Immature natural killer cell (primary cell): ENCODE results near the gene NRGN. TPM values are rescaled to one million over a fixed set of nuclear protein-coding genes. Genes with fewer than 3 reads are reported as not detected.
"Not testable (repeated sequence)": the region's sequence is repeated elsewhere in the genome, so short reads cannot be mapped to it uniquely, and the experiment has no call there.

ENCODE experiments used
- DNase-seq, 3 donors: peaks; one replicate each; pipeline ENCODE4 v3.0.0; 2022; ENCODE audit warnings: mixed read lengths in 1 of 3
- H3K27ac Mint-ChIP-seq, 6 donors: one replicate each; pipeline ENCODE4 v1.8.0; 2020; ENCODE audit warnings: mixed read lengths in 6 of 6, mild to moderate bottlenecking in 5 of 6, inconsistent platforms in 4 of 6, moderate library complexity in 3 of 6
- H3K27me3 Mint-ChIP-seq, 3 donors: one replicate each; pipeline ENCODE4 v1.8.0; 2020 to 2021; ENCODE audit warnings: low read depth in 3 of 3, mild to moderate bottlenecking in 3 of 3, mixed read lengths in 3 of 3, moderate library complexity in 3 of 3, inconsistent platforms in 1 of 3
- H3K36me3 Mint-ChIP-seq, 3 donors: one replicate each; pipeline ENCODE4 v1.8.0; 2020; ENCODE audit warnings: mixed read lengths in 3 of 3, inconsistent platforms in 2 of 3, mild to moderate bottlenecking in 2 of 3
- H3K4me1 Mint-ChIP-seq, 2 donors: one replicate each; pipeline ENCODE4 v1.8.0; 2020; ENCODE audit warnings: inconsistent platforms in 2 of 2, mild to moderate bottlenecking in 2 of 2, mixed read lengths in 2 of 2, moderate library complexity in 1 of 2
- H3K4me3 Mint-ChIP-seq, 5 donors: one replicate each; pipeline ENCODE4 v1.8.0; 2020; ENCODE audit warnings: mild to moderate bottlenecking in 5 of 5, mixed read lengths in 5 of 5, inconsistent platforms in 3 of 5, moderate library complexity in 3 of 5
- H3K9me3 Mint-ChIP-seq, 6 donors: one replicate each; pipeline ENCODE4 v1.8.0; 2020; ENCODE audit warnings: mild to moderate bottlenecking in 6 of 6, mixed read lengths in 6 of 6, inconsistent platforms in 4 of 6, moderate library complexity in 3 of 6
- polyA plus RNA-seq, 3 donors: library from polyadenylated mRNA; unstranded; fragments of 300-500 nt; fragmentation: Illumina TruSeq; gene quantifications; one replicate each; pipeline ENCODE4 v1.2.3, GENCODE V29; 2021

NRGN gene
- polyA plus RNA-seq, 3 donors from 2014 or later = 0.82 to 11.6 (median 3.0) TPM

DNA sequence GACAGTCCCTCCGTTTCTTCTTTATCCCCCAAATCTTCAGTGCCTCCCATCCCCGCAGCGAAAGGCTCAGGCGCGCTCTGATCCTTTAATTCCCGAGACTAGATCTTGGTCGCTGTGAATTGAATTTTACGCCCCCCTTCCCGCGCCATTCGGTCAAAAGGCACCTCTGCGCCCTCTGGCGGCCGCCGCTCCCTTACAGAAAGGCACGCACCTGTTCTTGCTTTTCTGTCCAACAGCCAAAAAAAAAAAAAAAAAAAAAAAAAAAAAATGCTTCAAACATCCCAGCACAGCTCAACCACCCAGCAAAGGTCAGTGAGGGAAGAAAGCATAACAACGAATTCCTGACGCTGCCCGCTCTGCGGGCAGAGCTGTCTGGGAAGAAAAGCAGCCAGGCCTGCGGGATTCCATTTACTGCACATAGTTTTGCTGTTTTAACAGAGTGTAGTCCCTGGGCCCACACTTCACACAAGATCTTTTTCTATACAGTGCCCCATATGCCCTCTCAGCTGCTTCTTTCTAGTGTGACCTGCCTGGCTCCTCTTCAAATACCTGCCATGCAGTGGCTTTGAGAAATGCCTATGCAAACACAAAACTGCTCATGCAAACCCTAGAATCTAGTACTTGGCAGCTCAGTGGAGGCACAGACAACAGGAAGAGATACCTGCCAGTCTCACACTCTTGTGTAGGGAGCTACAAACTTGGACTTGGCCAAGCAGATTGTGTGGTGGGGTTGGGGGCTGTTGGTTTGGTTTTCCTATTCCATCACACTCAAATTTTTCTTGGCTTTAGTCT is 23.6 kb downstream of the NRGN start:
- Mint-ChIP-seq H3K4me1 (peaks cover 25 to 26% of the 10 kb centered on the region in 2 donors), H3K36me3 (peaks cover 10 to 16% (median 13%) of the 10 kb centered on the region in 3 donors), H3K27me3 (peaks cover 12 to 23% (median 20%) of the 10 kb centered on the region in 3 donors), H3K4me3 (peak overlapping the region; percentile 89 to 97 (median 95)), H3K9me3 (no peaks in the 10 kb centered on the region), H3K27ac (peak overlapping the region in 3 of 6 donors; percentile 40 to 78 (median 59))
- peak; percentile 65 to 75 (median 69) for DNase-seq

DNA sequence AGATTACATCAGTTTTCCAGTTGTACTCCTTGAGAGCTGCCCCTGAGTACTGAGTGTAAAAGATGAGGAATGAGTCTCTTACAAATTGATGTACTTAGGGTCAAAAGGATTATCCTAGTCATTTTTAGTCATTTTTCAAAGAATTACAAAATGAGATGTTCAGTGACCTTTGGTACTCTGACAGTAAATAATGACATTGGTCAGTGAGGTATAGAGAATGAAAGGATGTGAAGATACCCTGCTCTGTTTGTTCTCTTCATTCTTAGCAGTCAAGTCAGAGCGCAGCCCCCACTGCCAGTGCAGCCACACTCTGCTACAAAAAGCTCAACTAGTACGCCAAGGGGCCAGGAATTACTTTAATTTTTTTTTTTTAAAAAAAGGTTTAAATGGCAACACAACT is 26.4 kb downstream of the NRGN start:
- H3K9me3 Mint-ChIP-seq = no peaks in the 10 kb centered on the region
- DNase-seq = no peak
- peaks cover 3 to 13% (median 13%) of the 10 kb centered on the region in 3 donors for H3K27me3 Mint-ChIP-seq
- H3K36me3 Mint-ChIP-seq = peaks cover 10 to 23% (median 21%) of the 10 kb centered on the region in 3 donors
- no peak overlapping the region for H3K4me3 Mint-ChIP-seq
- H3K27ac Mint-ChIP-seq = no peak overlapping the region
- H3K4me1 Mint-ChIP-seq = peaks cover 9 to 12% of the 10 kb centered on the region in 2 donors

DNA sequence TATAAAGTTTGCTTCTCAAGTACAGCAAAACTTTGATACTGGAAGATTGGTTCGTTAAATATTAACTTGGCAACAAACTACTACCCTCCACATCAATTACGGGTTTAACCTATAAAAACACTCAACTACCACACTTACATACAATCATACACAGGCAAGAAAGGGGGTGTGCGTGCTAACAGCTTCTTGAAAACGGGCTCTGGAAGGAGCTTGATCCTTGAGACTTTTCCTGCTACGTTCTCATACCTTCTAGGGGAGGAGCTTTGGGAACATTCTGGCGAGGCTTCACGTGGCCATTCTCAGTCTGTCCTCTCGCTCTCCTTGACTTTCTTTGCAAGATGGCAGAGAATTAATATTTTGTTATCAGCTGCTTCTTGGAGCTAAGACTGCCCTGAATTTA is 29.2 kb downstream of the NRGN start:
- Mint-ChIP-seq H3K27ac (no peak overlapping the region), H3K9me3 (no peaks in the 10 kb centered on the region), H3K4me1 (peaks cover 0 to under 1% of the 10 kb centered on the region in 2 donors), H3K36me3 (peaks cover 17 to 36% (median 31%) of the 10 kb centered on the region in 3 donors), H3K4me3 (no peak overlapping the region), H3K27me3 (peaks cover 0 to under 1% (median 0%) of the 10 kb centered on the region in 3 donors)
- no peak for DNase-seq

DNA sequence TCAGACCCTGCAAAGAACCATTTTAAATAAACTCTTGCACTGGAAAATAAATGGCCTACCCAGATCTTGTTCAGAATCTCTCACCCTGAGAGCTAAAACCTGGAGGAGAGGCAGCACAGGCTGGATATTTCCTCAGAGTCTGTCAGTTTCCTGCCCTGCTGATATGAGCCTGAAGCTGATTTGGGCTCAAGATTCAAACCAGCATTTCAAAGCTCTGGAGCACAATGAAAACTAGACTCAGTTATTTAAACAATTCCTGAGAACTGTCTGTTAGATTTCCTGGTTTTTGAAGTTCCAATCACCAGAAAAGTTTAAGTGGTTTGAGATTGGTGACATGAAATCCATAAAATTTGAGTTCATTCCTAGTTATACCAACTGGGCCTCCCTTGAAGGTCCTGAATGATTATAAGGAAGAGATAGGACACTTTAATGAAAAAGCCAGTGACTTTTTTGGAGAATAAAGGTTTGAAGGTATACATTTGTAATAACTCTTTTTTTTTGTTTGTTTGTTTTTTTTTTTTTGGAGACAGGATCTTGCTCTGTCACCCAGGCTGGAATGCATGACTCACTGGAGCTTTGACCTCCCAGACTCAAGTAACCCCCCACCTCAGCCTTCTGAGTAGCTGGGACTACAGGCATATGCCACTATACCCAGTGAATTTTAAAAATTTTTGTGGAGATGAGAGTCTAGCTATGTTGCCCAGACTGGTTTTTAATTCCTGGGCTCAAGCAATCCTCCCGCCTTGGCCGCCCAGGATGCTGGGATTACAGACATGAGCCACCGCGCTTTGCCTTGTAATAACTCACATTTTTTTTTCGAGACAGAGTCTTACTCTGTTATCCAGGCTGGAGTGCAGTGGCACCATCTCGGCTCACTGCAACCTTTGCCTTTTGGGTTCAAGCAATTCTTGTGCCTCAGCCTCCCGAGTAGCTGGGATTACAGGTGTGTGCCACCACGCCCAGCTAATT is 30.3 kb downstream of the NRGN start:
- no peaks in the 10 kb centered on the region for H3K9me3 Mint-ChIP-seq
- no peak overlapping the region for H3K27ac Mint-ChIP-seq

DNA sequence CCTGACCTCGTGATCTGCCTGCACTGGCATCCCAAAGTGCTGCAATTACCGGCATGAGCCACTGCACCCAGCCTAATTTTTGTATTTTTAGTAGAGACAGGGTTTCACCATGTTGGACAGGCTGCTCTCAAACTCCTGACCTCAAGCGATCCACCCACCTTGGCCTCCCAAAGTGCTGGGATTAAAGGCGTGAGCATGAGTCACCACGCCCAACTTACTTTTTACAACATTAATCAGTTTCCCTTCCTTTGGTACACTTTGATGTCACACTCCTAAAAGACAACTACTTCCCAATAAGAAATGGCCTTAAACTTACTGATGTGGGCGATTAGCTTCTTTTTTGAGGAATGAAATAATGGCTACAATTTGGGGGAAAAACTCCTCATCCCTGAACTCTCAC is 31.2 kb downstream of the NRGN start:
- H3K4me3 Mint-ChIP-seq, H3K4me1 Mint-ChIP-seq, H3K27me3 Mint-ChIP-seq, H3K9me3 Mint-ChIP-seq, DNase-seq, H3K27ac Mint-ChIP-seq: not testable (repeated sequence)
- peaks cover 10 to 31% (median 23%) of the 10 kb centered on the region in 3 donors for H3K36me3 Mint-ChIP-seq

More for the DNA sequence above, 30.3 kb downstream of the NRGN start:
- H3K27me3 Mint-ChIP-seq = no peaks in the 10 kb centered on the region
- H3K4me3 Mint-ChIP-seq = no peak overlapping the region
- DNase-seq = no peak
- peaks cover 10 to 34% (median 23%) of the 10 kb centered on the region in 3 donors for H3K36me3 Mint-ChIP-seq
- no peaks in the 10 kb centered on the region for H3K4me1 Mint-ChIP-seq

DNA sequence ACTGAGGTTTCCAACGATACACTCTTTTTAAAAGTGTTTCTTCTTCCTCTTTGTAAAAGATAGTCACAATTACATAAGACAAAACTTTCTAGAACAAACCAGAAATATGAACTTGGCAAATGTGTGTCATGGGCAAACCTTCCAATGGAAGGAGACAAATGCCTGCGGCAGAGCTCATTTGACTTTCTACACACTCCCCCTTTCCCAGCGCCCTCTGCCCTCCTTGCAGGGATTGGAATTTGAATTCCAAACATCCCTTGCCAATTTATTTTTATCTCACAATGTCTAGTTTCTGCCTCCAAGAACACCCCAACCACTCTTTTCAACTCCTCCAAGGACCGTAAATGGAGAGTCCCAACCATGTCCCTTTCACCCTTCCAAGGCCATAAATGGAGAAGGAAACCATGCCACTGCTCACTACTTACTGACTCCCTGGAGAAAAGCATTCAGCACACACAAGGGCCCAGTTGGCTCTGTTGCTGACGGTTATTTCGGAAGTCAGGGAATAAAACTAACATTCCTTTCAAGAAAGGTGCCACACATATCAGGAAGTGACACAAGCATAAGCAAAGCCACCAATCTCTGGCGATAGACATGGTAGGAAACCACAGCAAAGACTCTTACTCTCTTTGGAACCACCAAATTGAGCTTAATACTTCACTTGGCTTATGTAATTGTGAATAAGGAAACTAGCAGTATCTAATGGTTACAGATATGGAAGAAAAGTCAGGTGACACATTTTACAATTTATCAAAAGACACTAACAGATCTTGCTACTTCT is 37.3 kb downstream of the NRGN start:
- peaks cover 10 to 16% of the 10 kb centered on the region in 2 donors for H3K4me1 Mint-ChIP-seq
- H3K4me3 Mint-ChIP-seq = peak overlapping the region in 1 of 5 donors; percentile 9
- H3K9me3 Mint-ChIP-seq = no peaks in the 10 kb centered on the region
- no peaks in the 10 kb centered on the region for H3K27me3 Mint-ChIP-seq
- H3K27ac Mint-ChIP-seq = peak overlapping the region in 2 of 6 donors; percentile 14 to 17
- DNase-seq = no peak
- H3K36me3 Mint-ChIP-seq = peaks cover 12 to 20% (median 14%) of the 10 kb centered on the region in 3 donors

DNA sequence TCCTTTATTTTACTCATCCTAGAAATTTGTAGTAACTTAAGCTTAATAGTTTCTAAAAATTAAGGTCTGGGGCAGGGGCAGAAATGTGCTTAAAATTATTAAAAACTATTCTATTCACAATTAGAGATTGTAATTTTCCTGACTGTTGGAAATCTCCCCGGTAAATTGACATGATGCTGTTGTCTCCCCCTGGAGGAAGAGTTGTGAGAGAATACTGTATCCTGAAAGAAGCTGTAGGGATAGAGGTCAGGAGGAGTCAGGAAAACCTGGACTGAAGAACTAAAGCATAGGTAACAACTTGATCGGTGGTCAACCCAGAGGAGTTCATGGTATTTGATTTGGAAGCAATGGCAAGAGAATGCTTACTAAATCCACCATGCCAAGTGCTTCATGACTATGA is 38.5 kb downstream of the NRGN start:
- Mint-ChIP-seq H3K9me3 (no peaks in the 10 kb centered on the region), H3K36me3 (peaks cover 7 to 15% (median 13%) of the 10 kb centered on the region in 3 donors), H3K27ac (no peak overlapping the region), H3K27me3 (no peaks in the 10 kb centered on the region), H3K4me1 (peaks cover 10 to 16% of the 10 kb centered on the region in 2 donors), H3K4me3 (no peak overlapping the region)
- DNase-seq = no peak

DNA sequence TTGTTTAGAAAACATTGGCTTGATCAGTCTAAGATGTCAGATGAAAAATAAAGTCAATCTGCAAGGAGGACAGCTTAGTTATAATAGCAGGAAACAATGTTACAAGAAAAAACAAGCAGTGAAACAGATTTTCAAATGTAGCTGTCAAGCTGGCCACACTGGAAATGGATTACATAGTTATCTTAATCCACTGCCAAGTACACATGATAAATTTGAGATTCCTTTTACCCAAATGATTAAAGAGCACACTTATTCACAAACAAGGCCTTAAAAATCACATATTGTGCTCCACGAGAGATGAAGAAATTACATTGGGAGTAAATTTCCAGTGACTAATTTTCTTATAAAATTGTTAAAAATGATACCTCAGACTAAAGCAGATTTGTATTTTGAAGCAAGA is 39.8 kb downstream of the NRGN start:
- H3K36me3 Mint-ChIP-seq = peaks cover 7 to 13% (median 12%) of the 10 kb centered on the region in 3 donors
- H3K4me1 Mint-ChIP-seq = peaks cover 10 to 16% of the 10 kb centered on the region in 2 donors
- no peaks in the 10 kb centered on the region for H3K9me3 Mint-ChIP-seq
- H3K27ac Mint-ChIP-seq = no peak overlapping the region
- H3K4me3 Mint-ChIP-seq = no peak overlapping the region
- DNase-seq = no peak
- H3K27me3 Mint-ChIP-seq = no peaks in the 10 kb centered on the region

DNA sequence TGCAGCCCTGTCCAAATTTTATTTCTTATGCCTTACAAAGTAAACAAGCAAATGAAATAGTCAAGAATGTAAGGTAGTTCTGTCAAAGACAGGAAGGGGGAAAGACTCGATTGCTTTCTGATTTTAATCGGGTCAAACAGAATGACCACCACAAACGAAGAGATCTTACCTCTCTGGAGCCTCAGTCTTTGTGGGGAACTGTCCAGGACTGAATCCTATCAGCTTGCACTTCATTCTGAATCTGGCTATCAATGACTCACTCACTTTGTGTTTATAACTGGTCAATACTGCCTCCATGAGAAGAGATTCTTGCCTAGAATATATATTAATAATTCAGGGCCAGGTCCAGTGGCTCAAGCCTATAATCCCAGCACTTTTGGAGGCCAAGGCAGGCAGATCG is 43.3 kb downstream of the NRGN start:
- Mint-ChIP-seq H3K4me1 (no peaks in the 10 kb centered on the region), H3K27me3 (no peaks in the 10 kb centered on the region), H3K9me3 (no peaks in the 10 kb centered on the region), H3K36me3 (peaks cover 0 to 7% (median 3%) of the 10 kb centered on the region in 3 donors), H3K4me3 (no peak overlapping the region), H3K27ac (no peak overlapping the region)
- no peak for DNase-seq

DNA sequence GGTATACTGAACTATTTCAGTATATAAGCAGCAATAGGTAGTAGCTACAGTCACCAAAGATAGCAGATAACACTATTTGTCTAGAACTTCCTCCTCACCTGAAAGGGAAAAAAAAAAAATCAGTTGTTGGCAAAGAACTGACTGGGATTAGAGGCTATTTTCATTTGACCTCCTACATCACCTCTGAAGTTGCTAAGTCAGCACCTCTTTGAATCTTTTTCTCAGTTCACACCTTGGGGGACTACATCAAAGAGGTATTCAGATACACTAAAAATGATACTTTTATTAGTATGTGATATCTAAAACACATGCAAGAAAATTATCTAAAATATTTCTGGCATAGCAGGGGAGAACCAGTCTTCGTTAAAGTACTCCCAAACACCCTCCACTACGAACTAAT is 44.3 kb downstream of the NRGN start:
- Mint-ChIP-seq H3K27ac (no peak overlapping the region), H3K27me3 (no peaks in the 10 kb centered on the region), H3K4me1 (no peaks in the 10 kb centered on the region), H3K36me3 (peaks cover 0 to 3% (median 0%) of the 10 kb centered on the region in 3 donors), H3K4me3 (no peak overlapping the region), H3K9me3 (no peaks in the 10 kb centered on the region)
- DNase-seq = no peak

DNA sequence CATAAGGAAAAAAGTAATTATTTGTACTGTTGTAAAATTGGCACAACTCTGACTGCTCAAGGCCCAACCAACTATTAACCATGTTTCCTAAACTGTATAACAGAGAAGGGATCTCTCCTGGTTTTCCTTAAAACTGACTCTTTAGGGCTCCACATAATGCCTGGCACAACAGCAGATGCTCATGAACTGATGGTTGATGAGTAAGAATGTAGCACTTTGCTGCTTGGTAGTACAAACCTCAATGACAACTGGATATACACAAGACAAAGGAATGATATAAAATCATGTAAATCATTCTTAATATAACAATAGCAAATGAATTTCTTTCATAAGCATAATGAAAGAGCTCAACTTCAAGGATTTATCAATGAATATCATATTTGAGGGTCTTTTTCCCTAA is 48.8 kb downstream of the NRGN start:
- H3K4me1 Mint-ChIP-seq = peaks cover 17 to 30% of the 10 kb centered on the region in 2 donors
- DNase-seq = no peak
- no peaks in the 10 kb centered on the region for H3K27me3 Mint-ChIP-seq
- no peaks in the 10 kb centered on the region for H3K9me3 Mint-ChIP-seq
- H3K27ac Mint-ChIP-seq = no peak overlapping the region
- peaks cover 0 to 3% (median 0%) of the 10 kb centered on the region in 3 donors for H3K36me3 Mint-ChIP-seq
- no peak overlapping the region for H3K4me3 Mint-ChIP-seq

DNA sequence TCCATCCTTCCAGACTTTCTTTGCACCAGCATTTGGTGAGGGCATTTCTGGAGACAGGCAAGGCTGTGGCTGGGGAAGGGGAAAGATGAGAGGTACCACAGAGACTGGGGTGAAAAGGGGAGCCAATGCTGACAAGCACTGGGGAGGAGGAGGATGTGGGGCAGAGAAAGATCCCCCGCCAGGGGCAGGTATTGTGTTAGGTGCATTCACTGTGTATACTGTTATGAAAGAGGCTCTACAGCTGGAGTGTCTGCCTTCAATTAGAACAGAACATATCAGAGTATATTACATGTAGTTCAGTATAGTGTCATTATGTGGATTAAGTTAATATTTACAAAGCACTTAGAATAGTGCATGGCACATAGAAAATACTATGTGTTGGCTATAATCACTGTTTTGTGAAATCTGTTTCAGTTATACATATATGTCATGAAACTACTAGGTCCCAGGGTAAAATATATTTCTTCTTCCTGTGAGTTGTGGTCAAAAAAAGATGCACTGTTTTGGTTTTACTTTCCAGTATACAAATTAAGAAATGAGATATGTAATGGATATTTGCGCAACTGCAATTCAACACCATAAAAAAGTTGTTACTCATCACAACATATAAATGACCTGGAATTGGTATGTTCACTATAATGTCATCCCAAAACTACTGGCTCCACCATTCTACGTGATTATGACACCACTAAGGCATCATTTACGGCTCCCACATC is 52.0 kb downstream of the NRGN start:
- no peaks in the 10 kb centered on the region for H3K9me3 Mint-ChIP-seq
- H3K4me3 Mint-ChIP-seq = peak overlapping the region in 1 of 5 donors; percentile 24
- peaks cover 19 to 30% of the 10 kb centered on the region in 2 donors for H3K4me1 Mint-ChIP-seq
- H3K36me3 Mint-ChIP-seq = no peaks in the 10 kb centered on the region
- H3K27ac Mint-ChIP-seq = peak overlapping the region in 4 of 6 donors; percentile 6 to 57 (median 34)
- DNase-seq = no peak
- no peaks in the 10 kb centered on the region for H3K27me3 Mint-ChIP-seq
